Measurements from ENCODE around the gene TP53TG5.

TP53TG5 gene
- 0 to 0.39 (median 0.05) reads per million in 3 experiments for total RNA-seq

GRCh38 chr20:45378191-45378590 lies at the start of gene TP53TG5:
Gene TP53TG5, minus strand, starts transcription at chr20:45378325. Its CDS starts 89 bp downstream, at chr20:45378236.
- DNase-seq = no peak

GRCh38 chr20:45427236-45428149 lies 49.4 kb upstream of the TP53TG5 start:
- no peak for DNase-seq

- no peak for DNase-seq
These were observed 48.3 kb upstream of the TP53TG5 start for GRCh38 chr20:45426320-45427016.

- DNase-seq = no peak
These were observed 47.4 kb upstream of the TP53TG5 start for GRCh38 chr20:45425561-45425960.

GRCh38 chr20:45423700-45424099 lies 45.6 kb upstream of the TP53TG5 start:
- no peak for DNase-seq

- DNase-seq = no peak
These were observed 42.0 kb upstream of the TP53TG5 start for GRCh38 chr20:45420125-45420524.

- DNase-seq = no peak
These were observed 41.3 kb upstream of the TP53TG5 start for GRCh38 chr20:45419188-45420091.

- no peak for DNase-seq
These were observed 38.8 kb upstream of the TP53TG5 start for GRCh38 chr20:45416917-45417316.

- peak; percentile 95 for DNase-seq
These were observed 37.9 kb upstream of the TP53TG5 start, which contains the start of gene PIGT for GRCh38 chr20:45415822-45416637. Gene PIGT, plus strand, starts transcription at chr20:45416141. Its CDS starts 16 bp downstream, at chr20:45416157.

GRCh38 chr20:45413479-45413878 lies 35.4 kb upstream of the TP53TG5 start:
- no peak for DNase-seq

- DNase-seq = no peak
These were observed 34.5 kb upstream of the TP53TG5 start for GRCh38 chr20:45412653-45413052.

GRCh38 chr20:45410887-45411286 lies 32.8 kb upstream of the TP53TG5 start:
- no peak for DNase-seq

- DNase-seq = no peak
These were observed 31.6 kb upstream of the TP53TG5 start for GRCh38 chr20:45409521-45410272.

GRCh38 chr20:45408646-45409213 lies 30.6 kb upstream of the TP53TG5 start:
- DNase-seq = no peak

GRCh38 chr20:45407783-45408645 lies 29.9 kb upstream of the TP53TG5 start, which contains the start of gene DBNDD2:
Gene DBNDD2, plus strand, starts transcription at chr20:45408289. Its CDS starts 179 bp downstream, at chr20:45408468.
- peak; percentile 11 for DNase-seq

- no peak for DNase-seq
These were observed 29.1 kb upstream of the TP53TG5 start for GRCh38 chr20:45407067-45407745.

- DNase-seq = peak; percentile 34
These were observed 28.3 kb upstream of the TP53TG5 start for GRCh38 chr20:45406260-45407066.

Measured in central memory CD4-positive, alpha-beta T cell (primary cell).